ENCODE results near the gene ST7L. TPM values are rescaled to one million over a fixed set of nuclear protein-coding genes. Genes with fewer than 3 reads are reported as not detected.

The ST7L gene, protein sequence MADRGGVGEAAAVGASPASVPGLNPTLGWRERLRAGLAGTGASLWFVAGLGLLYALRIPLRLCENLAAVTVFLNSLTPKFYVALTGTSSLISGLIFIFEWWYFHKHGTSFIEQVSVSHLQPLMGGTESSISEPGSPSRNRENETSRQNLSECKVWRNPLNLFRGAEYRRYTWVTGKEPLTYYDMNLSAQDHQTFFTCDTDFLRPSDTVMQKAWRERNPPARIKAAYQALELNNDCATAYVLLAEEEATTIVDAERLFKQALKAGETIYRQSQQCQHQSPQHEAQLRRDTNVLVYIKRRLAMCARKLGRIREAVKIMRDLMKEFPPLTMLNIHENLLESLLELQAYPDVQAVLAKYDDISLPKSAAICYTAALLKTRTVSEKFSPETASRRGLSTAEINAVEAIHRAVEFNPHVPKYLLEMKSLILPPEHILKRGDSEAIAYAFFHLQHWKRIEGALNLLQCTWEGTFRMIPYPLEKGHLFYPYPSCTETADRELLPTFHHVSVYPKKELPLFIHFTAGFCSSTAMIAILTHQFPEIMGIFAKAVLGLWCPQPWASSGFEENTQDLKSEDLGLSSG
- total RNA-seq: 10 to 100 TPM; 18.0 to 18.2 TPM
- 20.1 TPM for polyA plus RNA-seq (2013, experiment 1 of 2)
- polyA plus RNA-seq (2013, experiment 2 of 2): 18.2 TPM
- long read RNA-seq, experiment 1, full-length matches to known transcripts: 2 of 4 reads
- long read RNA-seq, experiment 1, partial matches to known transcripts: 2 of 4 reads
- long read RNA-seq, experiment 1, other reads (novel, unspliced or antisense): 0 of 4 reads
- long read RNA-seq, experiment 2, full-length matches to known transcripts: 12 of 25 reads
- long read RNA-seq, experiment 2, partial matches to known transcripts: 5 of 25 reads
- long read RNA-seq, experiment 2, other reads (novel, unspliced or antisense): 8 of 25 reads
- long read RNA-seq, experiment 3, full-length matches to known transcripts: 17 of 39 reads
- long read RNA-seq, experiment 3, partial matches to known transcripts: 6 of 39 reads
- long read RNA-seq, experiment 3, other reads (novel, unspliced or antisense): 16 of 39 reads
- long read RNA-seq, experiment 4, full-length matches to known transcripts: 11 of 34 reads
- long read RNA-seq, experiment 4, partial matches to known transcripts: 9 of 34 reads
- long read RNA-seq, experiment 4, other reads (novel, unspliced or antisense): 14 of 34 reads

- Mint-ChIP-seq H3K27me3 (ENCODE audit: insufficient read depth) (no peaks in the 10 kb centered on the region), H3K36me3 (ENCODE audit: low read depth) (peaks cover 17% of the 10 kb centered on the region), H3K27ac (peak within 1 kb of the TSS; percentile 98), H3K4me3 (peak within 1 kb of the TSS; percentile 99), H3K4me1 (peaks cover 9% of the 10 kb centered on the region), H3K9me3 (no peaks in the 10 kb centered on the region)
- no peaks in the 10 kb centered on the region for H3K27me3 ChIP-seq (ENCODE audit: control insufficient read depth, insufficient read depth, low read length, poor library complexity, severe bottlenecking)
- WGBS, 2 experiments (ENCODE audit: insufficient coverage in 1 of 2, insufficient read length in 1 of 2): 0% methylated on average over 19 to 48 of the region's 48 CpGs
- H3K27ac ChIP-seq (ENCODE audit: low read depth, low read length): peak within 1 kb of the TSS; percentile 82
- H3K4me1 ChIP-seq (ENCODE audit: control insufficient read depth, insufficient read depth, low read length): no peaks in the 10 kb centered on the region
- TF ChIP-seq CTCF (conservative IDR thresholded peaks at IDR 0.05): no peak
- no peaks in the 10 kb centered on the region for H3K9me3 ChIP-seq (ENCODE audit: control insufficient read depth, low read length)
- peak; percentile 90 for DNase-seq
- peak within 1 kb of the TSS; percentile 98 for H3K4me3 ChIP-seq (ENCODE audit: low read length)
- H3K9ac ChIP-seq (ENCODE audit: extremely low read depth, low read length, poor library complexity, severe bottlenecking): peak within 1 kb of the TSS; percentile 89
- peaks cover 24% of the 10 kb centered on the region for H3K36me3 ChIP-seq (ENCODE audit: control insufficient read depth, insufficient read depth, low read length)
Measured at GRCh38 chr1:112618721-112619517, at the start of gene ST7L. Gene ST7L (minus strand): TSS chr1:112619141. CDS start chr1:112619113, 28 bp downstream.

GRCh38 chr1:112666946-112667345 lies 48.0 kb upstream of the ST7L start:
- Histone ChIP-seq H3K27ac (ENCODE audit: low read depth, low read length) (no peak overlapping the region), H3K4me1 (ENCODE audit: control insufficient read depth, insufficient read depth, low read length) (no peaks in the 10 kb centered on the region), H3K9ac (ENCODE audit: extremely low read depth, low read length, poor library complexity, severe bottlenecking) (no peak overlapping the region), H3K36me3 (ENCODE audit: control insufficient read depth, insufficient read depth, low read length) (peaks cover 92% of the 10 kb centered on the region), H3K27me3 (ENCODE audit: control insufficient read depth, insufficient read depth, low read length, poor library complexity, severe bottlenecking) (no peaks in the 10 kb centered on the region), H3K4me3 (ENCODE audit: low read length) (no peak overlapping the region), H3K9me3 (ENCODE audit: control insufficient read depth, low read length) (no peaks in the 10 kb centered on the region)
- Mint-ChIP-seq H3K36me3 (ENCODE audit: low read depth) (peaks cover 80% of the 10 kb centered on the region), H3K27me3 (ENCODE audit: insufficient read depth) (no peaks in the 10 kb centered on the region), H3K4me1 (peaks cover 3% of the 10 kb centered on the region), H3K27ac (no peak overlapping the region), H3K9me3 (no peaks in the 10 kb centered on the region), H3K4me3 (no peak overlapping the region)
- WGBS, 2 experiments (ENCODE audit: insufficient coverage in 1 of 2, insufficient read length in 1 of 2): 95 to 100% methylated on average over 1 to 2 of the region's 2 CpGs
- no peak for TF ChIP-seq CTCF (conservative IDR thresholded peaks at IDR 0.05)
- no peak for DNase-seq
